ENCODE data around the gene NKG7.

DNA sequence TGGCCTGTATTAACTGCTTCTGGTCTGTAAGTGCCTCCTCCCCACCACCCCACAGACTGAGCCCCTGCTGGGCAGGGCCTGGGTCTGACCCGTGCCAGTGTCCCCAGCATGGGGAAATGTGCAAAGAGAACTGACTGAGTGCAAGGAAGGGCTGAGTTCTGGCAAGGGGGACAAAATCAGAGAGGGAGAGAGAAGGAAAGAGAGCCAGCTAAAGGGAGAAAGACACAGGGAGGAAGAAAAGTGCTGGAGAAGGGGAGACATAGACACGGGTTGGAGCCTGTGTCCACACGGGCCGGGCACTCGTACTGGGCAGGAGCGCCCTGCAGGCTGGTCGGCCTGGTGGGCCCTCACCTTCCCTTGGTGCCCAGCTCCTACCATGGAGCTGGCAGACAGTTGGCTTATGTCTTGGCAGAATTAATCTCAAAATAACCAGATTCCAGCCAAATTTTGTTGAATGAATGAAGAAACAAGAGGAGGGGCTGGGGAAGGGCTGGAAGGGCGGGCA lies 1.2 kb downstream of the NKG7 start:
- TF ChIP-seq, protein P1, sequence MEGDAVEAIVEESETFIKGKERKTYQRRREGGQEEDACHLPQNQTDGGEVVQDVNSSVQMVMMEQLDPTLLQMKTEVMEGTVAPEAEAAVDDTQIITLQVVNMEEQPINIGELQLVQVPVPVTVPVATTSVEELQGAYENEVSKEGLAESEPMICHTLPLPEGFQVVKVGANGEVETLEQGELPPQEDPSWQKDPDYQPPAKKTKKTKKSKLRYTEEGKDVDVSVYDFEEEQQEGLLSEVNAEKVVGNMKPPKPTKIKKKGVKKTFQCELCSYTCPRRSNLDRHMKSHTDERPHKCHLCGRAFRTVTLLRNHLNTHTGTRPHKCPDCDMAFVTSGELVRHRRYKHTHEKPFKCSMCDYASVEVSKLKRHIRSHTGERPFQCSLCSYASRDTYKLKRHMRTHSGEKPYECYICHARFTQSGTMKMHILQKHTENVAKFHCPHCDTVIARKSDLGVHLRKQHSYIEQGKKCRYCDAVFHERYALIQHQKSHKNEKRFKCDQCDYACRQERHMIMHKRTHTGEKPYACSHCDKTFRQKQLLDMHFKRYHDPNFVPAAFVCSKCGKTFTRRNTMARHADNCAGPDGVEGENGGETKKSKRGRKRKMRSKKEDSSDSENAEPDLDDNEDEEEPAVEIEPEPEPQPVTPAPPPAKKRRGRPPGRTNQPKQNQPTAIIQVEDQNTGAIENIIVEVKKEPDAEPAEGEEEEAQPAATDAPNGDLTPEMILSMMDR (IDR thresholded peaks at IDR 0.05), result no peak
- no peak for TF ChIP-seq POLR2A (IDR thresholded peaks at IDR 0.05)
